Endothelial cell of umbilical vein (primary cell): ENCODE measurements around the gene PLOD2.

Source experiments
- CTCF ChIP-seq, 2 donors: IDR thresholded peaks; 1 replicate in 1 of 2; 2 replicates in 1 of 2; pipeline ENCODE4 v1.5.1; 2011; ENCODE audit warnings: low read length in 2 of 2, mild to moderate bottlenecking in 2 of 2, moderate library complexity in 2 of 2, control low read depth in 1 of 2, inconsistent platforms in 1 of 2, low read depth in 1 of 2; ENCODE audit not compliant: insufficient read depth in 1 of 2; ENCODE audit errors: extremely low read depth in 1 of 2
- EZH2 ChIP-seq: IDR thresholded peaks from 2 replicates; pipeline ENCODE4 v1.6.1; 2012; ENCODE audit warnings: borderline replicate concordance, low read depth, mild to moderate bottlenecking, moderate library complexity, low read length, inconsistent platforms; ENCODE audit not compliant: severe bottlenecking
- FOS ChIP-seq: IDR thresholded peaks from 2 replicates; pipeline ENCODE4 v1.6.1; 2011; ENCODE audit warnings: mild to moderate bottlenecking, low read length, moderate library complexity, borderline replicate concordance; ENCODE audit not compliant: insufficient read depth
- MAX ChIP-seq: IDR thresholded peaks from 2 replicates; pipeline ENCODE4 v1.6.1; 2011; ENCODE audit not compliant: insufficient read depth, insufficient read length
- MYC ChIP-seq: IDR thresholded peaks from one replicate; pipeline ENCODE4 v1.6.1; 2011; ENCODE audit warnings: mild to moderate bottlenecking, low read depth, low read length
- POLR2A ChIP-seq: IDR thresholded peaks from 2 replicates; pipeline ENCODE4 v1.6.1; 2012; ENCODE audit warnings: low read depth, mild to moderate bottlenecking, control low read depth, low read length
- POLR2AphosphoS5 ChIP-seq: IDR thresholded peaks from 2 replicates; pipeline ENCODE4 v1.6.1; 2012; ENCODE audit warnings: low read depth, mild to moderate bottlenecking, control low read depth, low read length, moderate library complexity; ENCODE audit not compliant: insufficient read depth

- TF ChIP-seq CTCF (IDR thresholded peaks at IDR 0.05; ENCODE audit: extremely low read depth in 1 of 2, insufficient read depth in 1 of 2, low read depth in 1 of 2, low read length in 2 of 2), result no peak
- no peak for TF ChIP-seq MYC
- no peak for TF ChIP-seq EZH2
- TF ChIP-seq POLR2AphosphoS5, result peak; percentile 19
- TF ChIP-seq FOS, result no peak
- peak; percentile 64 for TF ChIP-seq POLR2A
- no peak for TF ChIP-seq MAX
Measured at GRCh38 chr3:146162561-146162960, 1.6 kb upstream of the PLOD2 start.
